Hematopoietic multipotent progenitor cell (in vitro differentiated cells): Measurements from ENCODE around the gene KLRG1. TPM values are rescaled to one million over a fixed set of nuclear protein-coding genes. Genes with fewer than 3 reads are reported as not detected.

Experiments
- DNase-seq, 3 donors: peaks; one replicate each; pipeline ENCODE4 v3.0.0-alpha.2; 2011 to 2015; ENCODE audit warnings: low read depth in 2 of 3, low spot score in 2 of 3
- total RNA-seq: library from RNA; depleted of rRNA; stranded (reverse); fragments of >200 nt; gene quantifications from one replicate; pipeline ENCODE4 v1.2.3, GENCODE V29; 2012

Gene KLRG1
- total RNA-seq, 1 donor, result 27.7 TPM

DNA sequence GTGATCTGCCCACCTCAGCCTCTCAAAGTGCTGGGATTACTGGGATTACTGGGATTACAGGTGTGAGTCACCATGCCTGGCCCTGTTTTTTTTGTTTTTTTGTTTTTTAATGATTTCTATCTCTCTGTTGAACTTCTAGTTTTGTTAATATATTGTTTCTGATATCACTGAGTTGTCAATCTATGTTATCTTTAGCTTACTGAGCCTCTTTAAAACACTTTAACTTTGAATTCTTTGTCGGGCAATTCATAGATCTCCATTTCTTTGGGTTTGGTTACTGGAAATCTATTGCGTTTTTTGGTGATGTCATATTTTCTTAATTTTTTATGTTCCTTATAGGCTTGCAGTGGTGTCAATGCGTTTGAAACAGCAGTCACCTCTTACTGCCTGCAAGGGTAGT is 9.2 kb upstream of the KLRG1 start:
- no peak for DNase-seq

DNA sequence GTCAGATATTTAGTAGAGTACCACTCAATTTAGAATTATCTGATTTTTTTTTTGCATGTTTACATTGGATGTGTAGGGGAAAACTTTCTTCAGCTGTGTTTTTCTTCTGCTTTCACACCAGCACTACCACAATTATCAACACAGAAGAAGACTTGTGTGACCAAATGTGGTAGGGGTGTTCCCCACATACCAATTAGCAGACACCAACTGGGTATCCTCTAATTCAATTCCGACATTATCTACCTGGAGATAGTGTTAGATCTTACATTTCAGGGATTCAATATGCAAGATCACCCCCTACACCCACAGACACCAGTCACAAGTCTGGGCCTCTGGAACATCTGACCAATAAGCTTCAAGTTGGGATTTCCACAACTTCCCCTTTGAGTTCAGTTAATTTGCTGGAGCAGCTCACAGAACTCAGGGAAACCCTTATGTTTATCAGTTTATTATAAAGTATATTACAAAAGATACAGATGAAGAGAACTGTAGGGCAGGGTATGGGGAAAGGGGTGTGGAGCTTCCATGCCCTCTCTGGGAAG is 4.1 kb upstream of the KLRG1 start:
- no peak for DNase-seq

DNA sequence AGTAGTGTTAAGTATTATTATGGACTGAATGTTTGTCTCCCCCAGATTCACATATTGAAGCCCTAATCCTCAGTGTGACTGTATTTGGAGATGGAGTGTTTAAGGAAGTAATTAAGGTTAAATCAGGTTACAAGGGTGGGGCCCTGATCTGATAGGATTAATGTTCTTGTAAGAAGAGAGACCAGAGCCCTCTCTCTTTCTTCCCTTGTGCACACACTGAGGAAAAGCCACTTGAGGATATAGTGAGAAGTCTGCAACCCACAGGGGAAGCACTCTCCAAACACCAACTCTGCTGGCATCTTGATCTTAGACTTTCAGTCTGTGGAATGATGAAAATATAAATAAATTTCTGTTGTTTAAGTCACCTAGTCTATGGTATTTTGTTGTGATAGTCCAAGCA is 2.2 kb upstream of the KLRG1 start:
- peak in 1 of 3 donors; percentile 9 for DNase-seq

DNA sequence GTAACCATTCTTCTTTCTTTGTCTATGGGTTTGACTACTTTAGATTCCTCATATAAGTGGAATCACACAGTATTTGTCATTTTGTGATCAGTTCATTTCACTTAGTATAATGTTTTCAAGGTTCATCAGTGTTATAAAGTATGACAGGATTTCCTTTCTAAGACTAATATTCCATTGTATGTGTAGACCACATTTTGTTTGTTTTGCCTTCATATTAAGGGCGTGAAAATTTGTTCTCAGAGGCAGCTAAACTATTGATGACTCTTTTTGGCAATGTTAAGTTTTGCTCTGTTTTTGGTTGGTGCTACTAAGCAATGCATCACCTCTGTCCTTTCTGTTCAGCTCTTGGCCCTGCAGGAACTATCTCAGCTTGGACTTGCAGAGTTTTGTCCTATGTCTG is 1.7 kb upstream of the KLRG1 start:
- DNase-seq, result no peak

DNA sequence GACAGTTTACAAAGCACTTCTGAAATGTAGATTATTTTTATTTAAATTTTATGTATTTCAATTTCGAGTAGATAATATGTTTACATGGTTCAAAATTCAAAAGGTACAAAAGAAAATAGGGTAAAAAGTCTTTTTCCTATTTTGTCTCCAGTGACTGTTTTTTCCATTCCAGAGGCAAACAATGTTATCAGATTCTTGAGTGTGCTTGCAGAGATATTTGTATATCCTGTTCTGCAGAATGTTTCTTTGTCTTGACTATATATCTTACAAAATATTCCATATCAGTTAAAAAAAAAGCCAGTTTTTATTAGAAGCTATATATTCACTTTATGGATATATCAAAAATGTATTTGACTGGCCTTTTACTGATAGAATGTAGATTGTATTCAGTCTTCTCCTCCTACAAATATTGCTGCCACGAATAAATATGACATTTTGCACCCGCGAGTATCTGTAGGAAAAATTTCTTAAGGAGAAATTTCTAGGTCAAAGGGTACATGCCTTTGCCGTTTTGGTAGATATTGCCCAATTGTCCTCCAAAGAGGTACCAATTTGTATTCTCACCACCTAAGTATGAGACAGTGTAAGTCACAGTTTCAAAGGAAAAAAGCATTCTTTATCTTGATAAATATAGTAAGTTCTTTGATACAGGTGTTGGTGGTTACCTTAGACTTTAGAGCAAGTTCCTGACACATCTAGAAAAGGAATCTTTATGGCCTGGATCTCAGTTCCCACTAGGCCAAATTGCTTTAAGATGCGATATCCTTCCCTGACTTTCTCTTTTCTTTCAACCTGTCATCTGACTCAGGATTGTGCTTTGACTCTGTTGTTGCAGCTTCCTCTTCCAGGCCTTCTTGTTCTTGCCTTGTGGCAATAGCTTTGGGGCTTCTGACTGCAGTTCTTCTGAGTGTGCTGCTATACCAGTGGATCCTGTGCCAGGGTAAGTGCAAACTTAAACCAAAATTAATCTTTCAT is 2.3 kb downstream of the KLRG1 start:
- DNase-seq, result peak in 2 of 3 donors; percentile 42 to 61

DNA sequence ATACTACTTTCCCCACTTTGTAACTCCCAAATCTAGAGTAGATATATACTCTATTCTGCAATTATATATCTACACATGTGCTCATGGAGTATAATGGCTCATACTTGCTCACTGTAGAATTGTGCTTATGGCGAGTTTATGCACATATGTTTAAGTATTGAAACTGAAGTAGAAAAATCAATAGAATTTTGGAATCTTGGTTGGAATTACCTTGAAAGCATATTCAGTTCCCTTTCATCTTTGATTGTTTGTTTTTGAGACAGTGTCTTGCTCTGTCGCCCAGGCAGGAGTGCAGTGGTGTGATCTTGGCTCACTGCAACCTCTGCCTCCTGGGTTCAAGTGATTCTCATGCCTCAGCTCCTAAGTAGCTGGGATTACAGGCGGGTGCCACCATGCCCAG is 4.5 kb downstream of the KLRG1 start:
- no peak for DNase-seq

DNA sequence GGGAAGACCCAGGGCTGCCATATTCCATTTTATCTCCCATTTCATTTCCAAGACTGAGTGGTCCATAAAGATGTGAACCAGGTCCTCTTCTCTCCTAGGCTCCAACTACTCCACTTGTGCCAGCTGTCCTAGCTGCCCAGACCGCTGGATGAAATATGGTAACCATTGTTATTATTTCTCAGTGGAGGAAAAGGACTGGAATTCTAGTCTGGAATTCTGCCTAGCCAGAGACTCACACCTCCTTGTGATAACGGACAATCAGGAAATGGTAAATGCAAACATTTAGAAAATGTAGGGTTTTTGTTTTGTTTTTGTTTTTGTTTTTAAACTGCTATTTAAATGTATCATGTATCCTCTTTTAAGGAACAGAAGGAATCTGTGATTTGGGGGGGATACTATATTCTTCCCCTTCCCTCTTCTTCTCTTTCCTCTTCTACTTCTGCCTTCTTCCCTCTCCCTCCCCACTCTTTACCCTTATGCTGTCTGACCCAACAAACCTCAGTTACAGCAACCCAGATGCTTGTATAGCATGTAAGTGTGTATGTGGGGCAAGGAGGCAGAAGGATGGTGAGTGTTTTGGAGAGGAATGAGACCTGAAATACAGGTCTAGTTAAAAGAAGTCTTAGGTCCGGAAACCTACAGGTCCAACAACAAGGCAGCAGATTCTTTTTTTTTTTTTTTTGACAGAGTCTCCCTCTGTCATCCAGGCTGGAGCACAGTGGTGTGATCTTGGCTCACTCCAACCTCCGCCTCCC is 5.9 kb downstream of the KLRG1 start:
- DNase-seq, result no peak

DNA sequence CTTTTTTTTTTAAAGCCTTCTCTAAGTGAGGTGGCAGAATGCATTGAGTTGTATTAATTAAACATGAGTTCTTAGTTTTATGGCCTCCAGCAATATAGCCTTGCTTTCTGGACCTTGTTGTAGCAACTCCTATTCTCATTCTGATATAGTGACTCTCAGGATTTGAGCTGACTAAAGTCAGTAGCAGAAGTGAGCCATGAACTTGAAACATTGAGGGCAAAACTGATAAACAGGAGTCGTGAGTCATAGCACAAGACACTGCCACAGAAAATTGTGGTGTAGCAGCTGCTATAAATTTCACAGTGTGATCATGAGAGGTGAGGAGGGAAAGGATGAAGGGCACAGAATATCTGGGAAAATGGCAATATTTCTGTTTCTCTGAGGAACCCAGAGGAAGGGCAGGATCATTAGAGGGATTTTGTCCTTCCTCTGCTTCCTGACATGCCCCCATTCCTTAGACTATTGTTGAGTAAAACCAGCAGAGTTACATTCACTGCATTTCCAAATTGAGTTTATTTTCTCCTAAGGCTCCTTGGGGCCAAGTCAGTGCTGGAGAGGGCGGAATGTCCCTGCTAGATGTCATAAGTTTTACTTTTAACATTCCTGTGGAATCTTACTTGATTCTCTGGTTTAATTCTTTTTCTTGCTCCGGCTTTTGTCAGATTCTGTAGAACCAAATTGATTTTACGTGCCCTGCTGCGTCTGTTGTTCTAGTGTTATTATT is 7.5 kb downstream of the KLRG1 start:
- DNase-seq, result peak in 2 of 3 donors; percentile 56 to 61

DNA sequence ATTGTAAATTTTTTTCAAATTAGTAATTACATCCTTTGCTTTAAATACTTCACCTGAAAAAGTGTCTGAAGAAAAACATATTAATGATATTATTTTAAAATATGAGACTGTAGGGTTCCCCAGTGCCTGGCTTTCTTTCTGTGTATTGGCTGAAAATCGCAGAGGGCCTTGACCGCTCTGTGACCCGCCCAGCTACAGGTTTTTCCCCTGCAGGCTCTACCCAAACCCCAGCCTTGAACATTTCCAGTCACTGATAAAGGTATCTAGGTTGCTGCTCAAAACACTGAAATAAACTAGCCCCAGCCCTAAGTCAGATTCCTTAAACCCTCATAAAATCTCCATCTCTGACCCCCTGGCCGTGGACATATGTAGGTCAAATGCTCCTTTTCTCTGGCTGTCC is 11.9 kb downstream of the KLRG1 start:
- DNase-seq, result no peak

DNA sequence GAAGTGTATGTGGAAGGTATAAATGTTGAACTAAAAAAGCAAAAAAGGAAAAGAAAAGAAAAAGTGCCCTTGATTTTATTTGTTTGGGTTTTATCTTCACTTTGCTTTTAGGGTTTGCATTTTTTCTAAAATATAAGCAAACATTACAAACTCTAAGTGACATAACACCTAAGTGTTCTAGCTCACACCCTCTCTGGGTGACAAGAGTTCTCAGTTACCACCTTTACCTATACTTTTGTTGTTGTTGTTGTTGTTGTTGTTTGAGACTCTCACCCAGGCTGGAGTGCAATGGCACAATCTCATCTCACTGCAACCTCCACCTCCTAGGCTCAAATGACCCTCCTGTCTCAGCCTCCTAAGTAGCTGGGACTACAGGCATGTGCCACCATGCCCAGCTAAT is 13.0 kb downstream of the KLRG1 start:
- no peak for DNase-seq

DNA sequence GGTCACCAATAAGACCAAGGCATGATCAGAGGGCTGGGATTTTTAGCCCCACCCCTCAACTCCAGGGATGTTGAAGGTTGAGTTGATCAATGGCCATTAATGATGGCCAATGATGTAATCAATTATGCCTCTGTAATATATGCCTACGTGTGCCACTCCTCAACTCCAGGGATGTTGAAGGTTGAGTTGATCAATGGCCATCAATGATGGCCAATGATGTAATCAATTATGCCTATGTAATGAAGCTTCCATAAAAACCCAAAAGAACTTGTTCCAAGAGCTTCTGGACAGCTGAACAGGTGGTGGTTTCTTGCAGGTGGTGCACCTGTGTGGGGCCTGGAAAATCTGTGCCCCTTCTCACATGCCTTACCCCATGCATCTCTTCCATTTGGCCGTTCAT is 33.2 kb downstream of the KLRG1 start:
- no peak for DNase-seq

DNA sequence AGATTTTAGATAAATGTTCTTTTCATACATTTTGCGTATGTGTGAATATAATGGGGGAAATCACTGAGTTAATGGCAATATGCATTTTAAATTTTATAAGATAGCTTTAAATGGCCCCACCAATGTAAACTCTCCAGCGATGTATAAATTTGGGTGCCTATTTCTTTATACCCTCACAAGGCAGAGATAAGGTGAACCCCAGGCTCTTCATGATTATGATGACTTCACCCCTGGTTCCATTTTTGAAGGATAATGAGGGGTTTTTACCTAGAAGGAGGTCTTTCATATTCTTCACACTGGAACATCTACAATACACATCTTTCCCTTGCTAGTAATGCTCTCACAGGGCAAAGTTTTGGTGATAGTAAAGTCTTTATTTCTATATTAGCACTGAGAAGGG is 35.2 kb downstream of the KLRG1 start:
- no peak for DNase-seq

DNA sequence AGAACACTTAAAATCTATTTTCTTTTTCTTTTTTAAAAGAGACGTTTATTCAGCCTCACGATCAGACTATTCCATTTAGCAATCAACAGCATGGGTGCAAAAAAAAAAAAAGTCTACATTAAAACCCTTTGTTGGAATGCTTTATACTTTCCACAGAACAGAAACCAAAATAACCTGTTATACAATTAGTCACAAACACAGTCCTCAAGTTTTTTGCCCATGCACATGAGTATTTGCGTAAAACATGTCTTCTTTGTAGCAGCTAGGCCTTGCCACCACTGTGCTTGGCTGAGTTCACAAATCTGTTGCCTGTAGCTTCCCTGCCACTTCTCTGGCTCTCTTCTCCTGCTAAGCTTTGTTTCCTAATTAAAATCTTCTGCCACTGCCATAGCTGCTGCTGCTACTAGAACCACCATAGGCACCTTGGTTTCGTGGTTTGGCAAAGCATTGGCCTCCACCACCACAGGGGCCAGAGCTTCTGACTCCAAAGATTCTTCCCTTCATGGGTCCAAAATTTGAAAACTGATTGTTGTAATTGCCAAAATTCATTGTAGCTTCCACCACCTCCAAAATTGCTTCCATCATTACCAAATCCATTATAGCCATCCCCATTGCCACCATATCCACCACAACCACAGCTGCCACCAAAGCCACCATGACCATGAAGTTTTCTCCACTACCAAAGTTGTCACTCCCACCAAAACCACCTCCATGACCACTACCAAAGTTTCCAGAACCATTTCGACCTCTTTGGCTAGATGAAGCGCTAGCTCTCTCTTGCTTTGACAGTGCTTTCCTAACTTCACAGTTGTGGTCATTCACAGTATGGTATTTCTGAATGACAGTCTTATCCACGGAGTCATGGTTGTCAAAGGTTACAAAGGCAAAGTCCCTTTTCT is 38.1 kb downstream of the KLRG1 start:
- DNase-seq, result no peak

DNA sequence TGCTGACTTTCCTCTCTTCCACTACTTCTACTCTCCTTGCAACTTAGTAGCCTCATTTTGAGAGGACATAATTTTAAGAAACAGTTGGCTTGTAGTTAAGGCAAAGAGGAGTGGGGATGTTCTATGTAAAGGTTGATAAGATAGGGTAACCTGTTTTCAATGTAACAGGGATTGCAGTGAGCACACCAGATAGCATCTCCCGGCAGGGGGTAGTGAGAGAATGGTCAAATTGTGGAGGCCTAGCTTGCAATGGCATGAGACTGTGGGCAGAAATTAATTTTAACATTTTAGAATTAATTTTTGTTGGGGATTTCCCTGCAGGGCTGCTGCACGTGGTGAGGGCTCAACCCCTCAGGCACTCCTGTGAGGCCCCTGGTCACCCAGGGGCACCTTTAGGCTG is 41.4 kb downstream of the KLRG1 start:
- no peak for DNase-seq

DNA sequence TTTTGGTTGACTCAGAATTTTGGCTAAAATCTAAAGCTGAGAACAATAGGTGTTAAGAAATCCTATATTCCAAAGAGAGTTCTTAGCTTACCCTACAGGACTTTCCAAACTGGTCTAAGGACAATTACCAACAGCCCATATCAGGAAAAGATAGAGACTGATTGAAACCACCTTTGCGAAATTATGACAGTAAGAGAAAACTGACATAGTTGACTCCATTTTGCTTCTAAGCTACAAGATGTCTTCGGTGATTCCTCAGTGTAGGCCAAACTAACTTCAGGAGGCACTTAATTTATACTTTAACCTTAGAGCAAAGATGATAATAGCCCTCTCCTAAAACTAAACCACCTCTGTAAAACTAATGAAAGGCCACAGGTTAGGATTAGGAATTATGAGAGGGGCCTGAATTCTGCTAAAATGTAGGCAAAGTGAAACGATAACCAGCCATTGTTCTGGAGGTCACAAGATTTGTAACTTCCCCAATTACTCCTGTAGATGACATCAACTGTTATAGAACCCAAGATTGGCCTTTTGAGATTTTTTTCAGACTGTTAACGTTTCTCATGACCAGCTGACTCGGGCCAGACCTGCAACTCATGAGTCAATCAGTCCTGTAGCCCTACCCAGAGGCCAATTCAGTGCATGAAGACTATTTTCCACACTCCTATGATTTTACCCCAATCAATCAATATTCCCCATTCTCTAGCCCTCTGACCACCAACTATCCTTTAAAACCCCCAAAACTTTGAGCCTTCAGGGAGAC is 43.0 kb downstream of the KLRG1 start:
- DNase-seq, result peak in 2 of 3 donors; percentile 66 to 78

DNA sequence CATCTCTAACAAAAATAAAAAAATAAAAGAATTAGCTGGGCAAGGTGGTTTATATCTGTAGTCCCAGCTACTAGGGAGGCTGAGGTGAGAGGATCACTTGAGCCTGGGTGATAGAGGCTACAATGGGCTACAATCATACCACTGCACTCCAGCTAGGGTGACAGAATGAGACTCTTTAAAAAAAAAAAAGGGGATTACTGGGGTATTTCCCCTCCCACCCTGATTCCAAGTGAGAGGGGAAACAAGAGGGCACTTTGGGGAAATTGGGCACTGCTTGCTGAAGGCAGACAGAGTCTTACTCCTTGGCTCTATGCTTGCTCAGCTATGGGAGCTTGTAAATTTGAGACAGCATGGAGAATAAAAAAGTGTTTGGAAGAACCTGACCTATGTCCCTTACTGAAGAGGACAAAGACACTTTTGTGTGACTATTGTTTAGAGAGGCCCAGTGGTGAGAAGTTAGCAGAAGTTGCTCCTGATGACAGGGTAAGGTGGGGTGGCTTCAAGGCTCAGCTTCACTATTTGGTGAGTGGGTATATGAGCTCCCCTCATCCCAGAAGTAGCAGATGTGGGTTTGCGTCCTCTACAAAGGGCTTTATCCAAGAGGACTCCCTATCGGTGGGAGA is 44.0 kb downstream of the KLRG1 start:
- no peak for DNase-seq

DNA sequence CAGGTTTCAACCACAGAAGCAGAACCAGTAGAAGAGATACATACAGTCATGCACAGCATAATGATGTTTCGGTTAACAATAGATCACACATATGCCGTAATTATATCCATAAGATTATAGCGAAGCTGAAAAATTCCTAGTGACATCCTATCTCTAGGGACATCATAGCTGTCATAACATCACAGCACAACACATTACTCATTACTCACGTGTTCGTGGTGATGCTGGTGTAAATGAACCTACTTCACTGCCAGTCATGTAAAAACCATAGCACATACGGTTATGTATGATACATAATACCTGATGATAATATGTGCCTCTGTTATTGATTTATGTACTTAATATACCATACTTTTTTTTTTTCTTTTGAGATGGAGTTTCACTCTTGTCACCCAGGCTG is 44.7 kb downstream of the KLRG1 start:
- no peak for DNase-seq

DNA sequence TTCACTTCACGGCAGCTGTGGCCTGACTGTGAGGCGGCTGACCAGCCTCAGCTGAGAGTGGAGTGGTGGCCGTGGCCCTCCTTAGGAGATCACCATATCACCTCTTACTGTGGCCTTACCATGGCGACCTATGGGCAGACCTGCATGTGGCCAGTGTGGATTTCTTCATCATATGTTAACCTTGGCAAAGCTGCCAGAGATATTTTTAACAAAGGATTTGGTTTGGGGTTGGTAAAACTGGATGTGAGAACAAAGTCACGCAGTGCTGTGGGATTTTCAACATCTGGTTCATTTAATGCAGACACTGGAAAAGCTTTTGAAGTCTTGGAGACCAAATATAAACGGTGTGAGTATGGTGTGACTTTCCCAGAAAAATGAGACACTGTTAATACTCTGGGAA is 46.9 kb downstream of the KLRG1 start:
- DNase-seq, result no peak

DNA sequence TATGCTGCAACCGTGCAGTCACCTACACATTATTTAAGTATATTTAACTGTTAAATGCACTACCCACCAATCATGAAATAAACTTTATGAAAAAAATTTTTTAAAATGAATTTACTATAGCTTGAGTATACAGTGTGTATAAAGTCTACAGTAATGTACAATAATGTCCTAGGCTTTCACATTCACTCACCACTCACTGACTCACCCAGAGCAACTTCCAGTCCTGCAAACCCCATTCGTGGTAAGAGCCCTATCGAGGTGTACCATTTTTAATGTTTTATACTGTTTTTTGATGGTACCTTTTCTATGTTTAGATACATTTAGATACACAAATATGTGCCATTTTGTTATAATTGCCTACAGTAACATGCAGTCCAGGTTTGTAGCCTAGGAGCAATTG is 48.1 kb downstream of the KLRG1 start:
- DNase-seq, result no peak
